ENCODE results near the gene NTF3.

DNA sequence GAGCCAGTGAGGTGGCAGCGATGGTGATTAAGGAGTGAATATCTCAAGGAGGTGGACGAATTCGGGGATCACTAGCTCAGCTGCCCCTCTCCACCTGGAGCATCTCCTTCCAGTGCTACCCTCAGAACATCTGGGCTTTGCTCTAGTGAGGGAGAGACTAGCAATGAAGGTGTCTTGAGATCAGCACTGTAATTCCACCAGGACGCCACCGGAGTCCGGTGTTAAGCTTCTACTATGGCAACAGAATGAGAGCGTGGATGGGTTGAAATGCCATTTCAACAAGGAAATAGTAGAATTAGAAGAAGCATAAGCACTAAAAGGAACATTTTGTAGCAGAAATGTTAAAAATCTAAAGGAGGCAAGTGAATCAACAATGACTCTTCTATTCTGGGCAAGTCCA, 61.1 kb downstream of the NTF3 start:
- TF ChIP-seq, protein P1, sequence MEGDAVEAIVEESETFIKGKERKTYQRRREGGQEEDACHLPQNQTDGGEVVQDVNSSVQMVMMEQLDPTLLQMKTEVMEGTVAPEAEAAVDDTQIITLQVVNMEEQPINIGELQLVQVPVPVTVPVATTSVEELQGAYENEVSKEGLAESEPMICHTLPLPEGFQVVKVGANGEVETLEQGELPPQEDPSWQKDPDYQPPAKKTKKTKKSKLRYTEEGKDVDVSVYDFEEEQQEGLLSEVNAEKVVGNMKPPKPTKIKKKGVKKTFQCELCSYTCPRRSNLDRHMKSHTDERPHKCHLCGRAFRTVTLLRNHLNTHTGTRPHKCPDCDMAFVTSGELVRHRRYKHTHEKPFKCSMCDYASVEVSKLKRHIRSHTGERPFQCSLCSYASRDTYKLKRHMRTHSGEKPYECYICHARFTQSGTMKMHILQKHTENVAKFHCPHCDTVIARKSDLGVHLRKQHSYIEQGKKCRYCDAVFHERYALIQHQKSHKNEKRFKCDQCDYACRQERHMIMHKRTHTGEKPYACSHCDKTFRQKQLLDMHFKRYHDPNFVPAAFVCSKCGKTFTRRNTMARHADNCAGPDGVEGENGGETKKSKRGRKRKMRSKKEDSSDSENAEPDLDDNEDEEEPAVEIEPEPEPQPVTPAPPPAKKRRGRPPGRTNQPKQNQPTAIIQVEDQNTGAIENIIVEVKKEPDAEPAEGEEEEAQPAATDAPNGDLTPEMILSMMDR (IDR thresholded peaks at IDR 0.05) = no peak
- TF ChIP-seq POLR2A (IDR thresholded peaks at IDR 0.05) = no peak
